H9 (cell line): Measurements from ENCODE around the gene TRIM75. TPM values are rescaled to one million over a fixed set of nuclear protein-coding genes. Genes with fewer than 3 reads are reported as not detected.

Source experiments
- DNase-seq: peaks from one replicate; pipeline ENCODE4 v3.0.0-alpha.2; 2017
- H2AFZ ChIP-seq: one replicate; pipeline ENCODE4 v1.6.1; 2013; ENCODE audit warnings: mild to moderate bottlenecking, low read length, control low read depth, moderate library complexity
- H2AK5ac ChIP-seq: 2 replicates; pipeline ENCODE4 v1.6.1; 2013; ENCODE audit warnings: low read length, control low read depth, mixed read lengths; ENCODE audit not compliant: insufficient read length
- H2BK120ac ChIP-seq: one replicate; pipeline ENCODE4 v1.6.1; 2013; ENCODE audit warnings: low read depth, mild to moderate bottlenecking, low read length, control low read depth, inconsistent platforms; ENCODE audit not compliant: poor library complexity, severe bottlenecking
- H2BK12ac ChIP-seq: 2 replicates; pipeline ENCODE4 v1.6.1; 2013; ENCODE audit warnings: low read length, control low read depth, mixed read lengths, low read depth; ENCODE audit not compliant: insufficient read length
- H2BK15ac ChIP-seq: 2 replicates; pipeline ENCODE4 v1.6.1; 2013; ENCODE audit warnings: low read depth, low read length, control low read depth
- H2BK20ac ChIP-seq: one replicate; pipeline ENCODE4 v1.6.1; 2013; ENCODE audit warnings: low read depth, mild to moderate bottlenecking, low read length, control low read depth, inconsistent platforms; ENCODE audit not compliant: poor library complexity, severe bottlenecking
- H2BK5ac ChIP-seq: 2 replicates; pipeline ENCODE4 v1.6.1; 2013; ENCODE audit warnings: low read length, control low read depth, mixed read lengths; ENCODE audit not compliant: insufficient read length
- H3K14ac ChIP-seq: 2 replicates; pipeline ENCODE4 v1.6.1; 2013; ENCODE audit warnings: low read length, control low read depth; ENCODE audit not compliant: insufficient read depth
- H3K18ac ChIP-seq: 2 replicates; pipeline ENCODE4 v1.6.1; 2013; ENCODE audit warnings: low read depth, mild to moderate bottlenecking, mixed read lengths, low read length, control low read depth; ENCODE audit not compliant: insufficient read length
- H3K23ac ChIP-seq: 2 replicates; pipeline ENCODE4 v1.6.1; 2013; ENCODE audit warnings: low read length, control low read depth, mixed read lengths, low read depth; ENCODE audit not compliant: insufficient read length
- H3K23me2 ChIP-seq: 2 replicates; pipeline ENCODE4 v1.6.1; 2013; ENCODE audit warnings: low read depth, mild to moderate bottlenecking, mixed read lengths, low read length, control low read depth; ENCODE audit not compliant: insufficient read length, poor library complexity, severe bottlenecking
- H3K27ac ChIP-seq: 2 replicates; pipeline ENCODE4 v1.5.1; 2013; ENCODE audit warnings: low read length, control low read depth, mixed read lengths, low read depth; ENCODE audit not compliant: insufficient read length
- H3K27me3 ChIP-seq: 2 replicates; pipeline ENCODE4 v1.6.1; 2013; ENCODE audit warnings: low read length, control low read depth, inconsistent platforms; ENCODE audit not compliant: insufficient read depth
- H3K4ac ChIP-seq: 2 replicates; pipeline ENCODE4 v1.6.1; 2013; ENCODE audit warnings: low read depth, mild to moderate bottlenecking, control low read depth, inconsistent platforms, low read length, moderate library complexity
- H3K4me1 ChIP-seq: 2 replicates; pipeline ENCODE4 v1.6.1; 2013; ENCODE audit warnings: low read length, control low read depth, inconsistent platforms; ENCODE audit not compliant: insufficient read depth
- H3K4me2 ChIP-seq: 2 replicates; pipeline ENCODE4 v1.6.1; 2013; ENCODE audit warnings: low read length, control low read depth, mixed read lengths; ENCODE audit not compliant: insufficient read length, insufficient read depth
- H3K56ac ChIP-seq: 2 replicates; pipeline ENCODE4 v1.6.1; 2013; ENCODE audit warnings: low read depth, mild to moderate bottlenecking, mixed read lengths, low read length, control low read depth; ENCODE audit not compliant: insufficient read length
- H3K79me1 ChIP-seq: 2 replicates; pipeline ENCODE4 v1.6.1; 2013; ENCODE audit warnings: low read depth, mild to moderate bottlenecking, moderate library complexity, low read length, control low read depth, inconsistent platforms; ENCODE audit not compliant: insufficient read depth, poor library complexity, severe bottlenecking
- H3K79me2 ChIP-seq: 2 replicates; pipeline ENCODE4 v1.6.1; 2013; ENCODE audit warnings: low read length, control low read depth, inconsistent platforms; ENCODE audit not compliant: insufficient read depth
- H3K9ac ChIP-seq: 2 replicates; pipeline ENCODE4 v1.6.1; 2013; ENCODE audit warnings: low read length, control low read depth, mixed read lengths; ENCODE audit not compliant: insufficient read length; ENCODE audit errors: extremely low read depth
- H3K9me3 ChIP-seq: one replicate; pipeline ENCODE4 v1.6.1; 2013; ENCODE audit warnings: low read depth, low read length, inconsistent platforms; ENCODE audit not compliant: control insufficient read depth
- H3T11ph ChIP-seq: one replicate; pipeline ENCODE4 v1.6.1; 2013; ENCODE audit warnings: mild to moderate bottlenecking, low read length, control low read depth, inconsistent platforms
- H4K20me1 ChIP-seq: one replicate; pipeline ENCODE4 v1.6.1; 2013; ENCODE audit not compliant: control insufficient read depth, insufficient read length, insufficient read depth
- H4K5ac ChIP-seq: 2 replicates; pipeline ENCODE4 v1.6.1; 2013; ENCODE audit warnings: low read depth, mild to moderate bottlenecking, mixed read lengths, low read length, control low read depth; ENCODE audit not compliant: insufficient read length
- H4K8ac ChIP-seq: replicated peaks from 2 replicates; pipeline ENCODE4 v1.6.1; 2013; ENCODE audit warnings: low read length, control low read depth, mixed read lengths, low read depth; ENCODE audit not compliant: insufficient read length
- H4K91ac ChIP-seq: 2 replicates; pipeline ENCODE4 v1.6.1; 2013; ENCODE audit warnings: low read depth, mild to moderate bottlenecking, moderate library complexity, mixed read lengths, low read length, control low read depth; ENCODE audit not compliant: insufficient read length
- H3K27ac Mint-ChIP-seq, 3 experiments: 2 replicates in 2 of 3; 3 replicates in 1 of 3; pipeline ENCODE4 v1.8.0; 2020 to 2021; ENCODE audit warnings: mixed read lengths in 3 of 3, mild to moderate bottlenecking in 1 of 3, moderate library complexity in 1 of 3
- H3K27me3 Mint-ChIP-seq: 2 replicates; pipeline ENCODE4 v1.8.0; 2021; ENCODE audit warnings: low read depth, mild to moderate bottlenecking, moderate library complexity, mixed read lengths
- H3K36me3 Mint-ChIP-seq, 3 experiments: 2 replicates in 2 of 3; 3 replicates in 1 of 3; pipeline ENCODE4 v1.8.0; 2020 to 2021; ENCODE audit warnings: low read depth in 3 of 3, mixed read lengths in 3 of 3; ENCODE audit not compliant: insufficient read depth in 1 of 3
- H3K4me1 Mint-ChIP-seq, 2 experiments: 2 replicates each; pipeline ENCODE4 v1.8.0; 2020; ENCODE audit warnings: mixed read lengths in 2 of 2
- H3K4me3 Mint-ChIP-seq, 2 experiments: 2 replicates in 1 of 2; 3 replicates in 1 of 2; pipeline ENCODE4 v1.8.0; 2020 to 2021; ENCODE audit warnings: mild to moderate bottlenecking in 2 of 2, mixed read lengths in 2 of 2, moderate library complexity in 1 of 2
- H3K9me3 Mint-ChIP-seq, 2 experiments: 2 replicates in 1 of 2; 3 replicates in 1 of 2; pipeline ENCODE4 v1.8.0; 2020; ENCODE audit warnings: mild to moderate bottlenecking in 2 of 2, mixed read lengths in 2 of 2, moderate library complexity in 1 of 2
- WGBS: extraction: QIAGEN DNeasy Blood & Tissue Kit; methylation state at CpG from one replicate; pipeline ENCODE4 v1.1.7; 2013; ENCODE audit warnings: missing lambda C conversion rate, low lambda C conversion rate, mixed read lengths; ENCODE audit not compliant: insufficient read length; ENCODE audit errors: extremely low coverage; 5-methylcytosine and 5-hydroxymethylcytosine counted together
- total RNA-seq: library from RNA; stranded (reverse); gene quantifications from 2 replicates; pipeline ENCODE4 v1.2.1, GENCODE V29; 2021
- TF ChIP-seq, protein P1 (sequence below): fragments of 200-600 bp; sonication (generic); conservative IDR thresholded peaks from 3 replicates; pipeline ENCODE4 v1.8.0; 2021; ENCODE audit warnings: antibody characterized with exemption, mild to moderate bottlenecking

The TRIM75 gene
- total RNA-seq, 1 experiment from 2014 or later, result not detected

- Histone ChIP-seq H2AK5ac (no peak overlapping the region), H3K56ac (no peak overlapping the region), H4K8ac (no peak overlapping the region), H3K23me2 (no peaks in the 10 kb centered on the region), H3K14ac (no peak overlapping the region), H3K9me3 (no peaks in the 10 kb centered on the region), H3K79me2 (no peaks in the 10 kb centered on the region), H3K9ac (no peak overlapping the region), H4K91ac (no peak overlapping the region), H2BK20ac (no peak overlapping the region), H3K23ac (no peak overlapping the region), H3K27me3 (no peaks in the 10 kb centered on the region), H3K27ac (no peak overlapping the region), H3K18ac (no peak overlapping the region), H2BK5ac (no peak overlapping the region), H2BK15ac (no peak overlapping the region), H2AFZ (no peak overlapping the region), H2BK120ac (no peak overlapping the region), H3T11ph (no peak overlapping the region), H4K5ac (no peak overlapping the region), H2BK12ac (no peak overlapping the region), H3K4ac (no peak overlapping the region), H3K4me2 (no peak overlapping the region), H4K20me1 (no peaks in the 10 kb centered on the region), H3K79me1 (no peaks in the 10 kb centered on the region), H3K4me1 (no peaks in the 10 kb centered on the region)
- no CpG with 5 or more reads among the region's 2 CpGs for WGBS
- no peak overlapping the region for H3K4me3 Mint-ChIP-seq
- H3K9me3 Mint-ChIP-seq, result no peaks in the 10 kb centered on the region
- H3K36me3 Mint-ChIP-seq, result no peaks in the 10 kb centered on the region
- TF ChIP-seq, protein P1, sequence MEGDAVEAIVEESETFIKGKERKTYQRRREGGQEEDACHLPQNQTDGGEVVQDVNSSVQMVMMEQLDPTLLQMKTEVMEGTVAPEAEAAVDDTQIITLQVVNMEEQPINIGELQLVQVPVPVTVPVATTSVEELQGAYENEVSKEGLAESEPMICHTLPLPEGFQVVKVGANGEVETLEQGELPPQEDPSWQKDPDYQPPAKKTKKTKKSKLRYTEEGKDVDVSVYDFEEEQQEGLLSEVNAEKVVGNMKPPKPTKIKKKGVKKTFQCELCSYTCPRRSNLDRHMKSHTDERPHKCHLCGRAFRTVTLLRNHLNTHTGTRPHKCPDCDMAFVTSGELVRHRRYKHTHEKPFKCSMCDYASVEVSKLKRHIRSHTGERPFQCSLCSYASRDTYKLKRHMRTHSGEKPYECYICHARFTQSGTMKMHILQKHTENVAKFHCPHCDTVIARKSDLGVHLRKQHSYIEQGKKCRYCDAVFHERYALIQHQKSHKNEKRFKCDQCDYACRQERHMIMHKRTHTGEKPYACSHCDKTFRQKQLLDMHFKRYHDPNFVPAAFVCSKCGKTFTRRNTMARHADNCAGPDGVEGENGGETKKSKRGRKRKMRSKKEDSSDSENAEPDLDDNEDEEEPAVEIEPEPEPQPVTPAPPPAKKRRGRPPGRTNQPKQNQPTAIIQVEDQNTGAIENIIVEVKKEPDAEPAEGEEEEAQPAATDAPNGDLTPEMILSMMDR, result no peak
- H3K27ac Mint-ChIP-seq, result no peak overlapping the region; a peak in 1 of 7 replicates
- no peak for DNase-seq
- H3K4me1 Mint-ChIP-seq, result peaks cover 0 to 9% of the 10 kb centered on the region in 2 experiments; a peak in 2 of 4 replicates
- no peaks in the 10 kb centered on the region for H3K27me3 Mint-ChIP-seq
Measured at GRCh38 chr4:165058666-165059065, 5.0 kb downstream of the TRIM75 start.
